CD14-positive monocyte (primary cell): ENCODE data around the gene PLPPR4. TPM values are rescaled to one million over a fixed set of nuclear protein-coding genes. Genes with fewer than 3 reads are reported as not detected.
A peak's percentile ranks its signal among the peaks of the same experiment; 100 is the strongest.

Experiments used
- DNase-seq, 3 donors: peaks; one replicate each; pipeline ENCODE4 v3.0.0-alpha.2; 2011 to 2022
- H2AFZ ChIP-seq: 2 replicates; pipeline ENCODE4 v1.6.0; 2012; ENCODE audit warnings: mild to moderate bottlenecking, low read depth, low read length, inconsistent platforms; ENCODE audit not compliant: insufficient read depth, poor library complexity, severe bottlenecking
- H3K27ac ChIP-seq, 2 donors: 1 replicate in 1 of 2; 2 replicates in 1 of 2; pipeline ENCODE4 v1.5.1; 2012 to 2013; ENCODE audit warnings: low read length in 2 of 2, control low read depth in 1 of 2, inconsistent platforms in 1 of 2, low read depth in 1 of 2, mild to moderate bottlenecking in 1 of 2
- H3K27me3 ChIP-seq, 2 donors: one replicate each; pipeline versions ENCODE4 v1.6.0 to v1.6.1; 2011 to 2013; ENCODE audit warnings: low read length in 2 of 2; ENCODE audit not compliant: control insufficient read depth in 2 of 2, insufficient read depth in 2 of 2
- H3K36me3 ChIP-seq, 2 donors: replicated peaks in 1 of 2; 1 replicate in 1 of 2; 2 replicates in 1 of 2; pipeline versions ENCODE4 v1.5.1 to v1.6.1; 2012 to 2013; ENCODE audit warnings: low read length in 2 of 2, control low read depth in 1 of 2, inconsistent platforms in 1 of 2, mild to moderate bottlenecking in 1 of 2; ENCODE audit not compliant: insufficient read depth in 2 of 2, control insufficient read depth in 1 of 2
- H3K4me1 ChIP-seq, 2 donors: 1 replicate in 1 of 2; 2 replicates in 1 of 2; pipeline versions ENCODE4 v1.5.1 to v1.6.1; 2012 to 2013; ENCODE audit warnings: low read length in 2 of 2, control low read depth in 1 of 2, inconsistent platforms in 1 of 2, mild to moderate bottlenecking in 1 of 2, moderate library complexity in 1 of 2; ENCODE audit not compliant: insufficient read depth in 2 of 2, control insufficient read depth in 1 of 2
- H3K4me2 ChIP-seq: replicated peaks from 2 replicates; pipeline ENCODE3; 2012; ENCODE audit warnings: low read length, moderate library complexity, mild to moderate bottlenecking; ENCODE audit not compliant: poor library complexity, severe bottlenecking; ENCODE audit errors: extremely low read depth
- H3K4me3 ChIP-seq, 3 experiments: fragments of 200-600 bp in 1 of 3; sonication (generic) in 1 of 3; replicated peaks in 1 of 3; 1 replicate in 2 of 3; 2 replicates in 1 of 3; pipeline ENCODE4 v1.5.1; 2011 to 2013; ENCODE audit warnings: low read length in 3 of 3, mild to moderate bottlenecking in 3 of 3, control low read depth in 2 of 3, low read depth in 2 of 3, inconsistent platforms in 1 of 3, moderate library complexity in 1 of 3
- H3K79me2 ChIP-seq: 2 replicates; pipeline ENCODE4 v1.6.0; 2012; ENCODE audit warnings: mild to moderate bottlenecking, control low read depth, inconsistent platforms, low read length, moderate library complexity; ENCODE audit not compliant: insufficient read depth
- H3K9ac ChIP-seq: 2 replicates; pipeline ENCODE4 v1.6.0; 2017; ENCODE audit warnings: low read length, mild to moderate bottlenecking; ENCODE audit not compliant: insufficient read depth, poor library complexity, severe bottlenecking
- H3K9me3 ChIP-seq, 2 donors: replicated peaks in 1 of 2; 1 replicate in 1 of 2; 2 replicates in 1 of 2; pipeline versions ENCODE4 v1.5.1 to v1.6.1; 2012 to 2013; ENCODE audit warnings: low read length in 2 of 2, control low read depth in 1 of 2; ENCODE audit not compliant: control insufficient read depth in 1 of 2, insufficient read depth in 1 of 2
- H4K20me1 ChIP-seq: 2 replicates; pipeline ENCODE4 v1.6.0; 2012; ENCODE audit warnings: mild to moderate bottlenecking, low read length, control low read depth, moderate library complexity; ENCODE audit not compliant: insufficient read depth
- H3K27ac Mint-ChIP-seq, 7 donors: one replicate each; pipeline ENCODE4 v1.8.0; 2020; ENCODE audit warnings: mild to moderate bottlenecking in 7 of 7, mixed read lengths in 7 of 7, moderate library complexity in 6 of 7, inconsistent platforms in 2 of 7
- H3K27me3 Mint-ChIP-seq, 3 donors: one replicate each; pipeline ENCODE4 v1.8.0; 2021 to 2022; ENCODE audit warnings: low read depth in 3 of 3, mild to moderate bottlenecking in 3 of 3, mixed read lengths in 3 of 3, moderate library complexity in 3 of 3, inconsistent platforms in 1 of 3
- H3K36me3 Mint-ChIP-seq, 2 donors: one replicate each; pipeline ENCODE4 v1.8.0; 2020; ENCODE audit warnings: mixed read lengths in 2 of 2, inconsistent platforms in 1 of 2, mild to moderate bottlenecking in 1 of 2
- H3K4me1 Mint-ChIP-seq: one replicate; pipeline ENCODE4 v1.8.0; 2020; ENCODE audit warnings: mild to moderate bottlenecking, mixed read lengths
- H3K4me3 Mint-ChIP-seq, 2 donors: one replicate each; pipeline ENCODE4 v1.8.0; 2020; ENCODE audit warnings: mild to moderate bottlenecking in 2 of 2, mixed read lengths in 2 of 2, moderate library complexity in 1 of 2
- H3K9me3 Mint-ChIP-seq, 7 donors: one replicate each; pipeline ENCODE4 v1.8.0; 2020 to 2022; ENCODE audit warnings: mixed read lengths in 7 of 7, mild to moderate bottlenecking in 6 of 7, moderate library complexity in 6 of 7, inconsistent platforms in 2 of 7
- WGBS: methylation state at CpG from one replicate; pipeline ENCODE4 v1.1.5; 2013; ENCODE audit warnings: missing lambda C conversion rate; ENCODE audit not compliant: insufficient coverage; 5-methylcytosine and 5-hydroxymethylcytosine counted together
- intact Hi-C, 2 donors: fragments of 100-400 bp; cut with micrococcal nuclease; formaldehyde crosslinking; loops; one replicate each; pipeline versions ENCODE4 v1.15.0 to v1.15.1; 2023
- polyA plus RNA-seq, 3 donors: library from polyadenylated mRNA; depleted of rRNA in 1 of 3; unstranded in 2 of 3; stranded (reverse) in 1 of 3; fragments of 300-500 nt in 2 of 3; fragments of >200 nt in 1 of 3; fragmentation: Illumina TruSeq in 2 of 3; gene quantifications; 1 replicate in 2 of 3; 2 replicates in 1 of 3; pipeline ENCODE4 v1.2.3, GENCODE V29; 2012 to 2021
- TF ChIP-seq, protein P1 (sequence below): fragments of 200-600 bp; IDR thresholded peaks from one replicate; pipeline ENCODE4 v1.8.0; 2022; ENCODE audit warnings: antibody characterized with exemption, mild to moderate bottlenecking

The PLPPR4 gene
- polyA plus RNA-seq, 3 donors, result not detected

- Histone ChIP-seq H2AFZ (no peak overlapping the region), H3K27ac (no peak overlapping the region), H3K4me1 (peaks cover 0 to 2% of the 10 kb centered on the region in 2 donors), H4K20me1 (no peaks in the 10 kb centered on the region), H3K4me2 (no peak overlapping the region), H3K27me3 (no peaks in the 10 kb centered on the region), H3K4me3 (no peak overlapping the region), H3K79me2 (no peaks in the 10 kb centered on the region), H3K9ac (no peak overlapping the region), H3K9me3 (peaks cover 9 to 11% of the 10 kb centered on the region in 2 donors), H3K36me3 (no peaks in the 10 kb centered on the region)
- intact Hi-C loops, result no loop called here
- WGBS, result no CpG with 5 or more reads among the region's 3 CpGs
- TF ChIP-seq, protein P1, sequence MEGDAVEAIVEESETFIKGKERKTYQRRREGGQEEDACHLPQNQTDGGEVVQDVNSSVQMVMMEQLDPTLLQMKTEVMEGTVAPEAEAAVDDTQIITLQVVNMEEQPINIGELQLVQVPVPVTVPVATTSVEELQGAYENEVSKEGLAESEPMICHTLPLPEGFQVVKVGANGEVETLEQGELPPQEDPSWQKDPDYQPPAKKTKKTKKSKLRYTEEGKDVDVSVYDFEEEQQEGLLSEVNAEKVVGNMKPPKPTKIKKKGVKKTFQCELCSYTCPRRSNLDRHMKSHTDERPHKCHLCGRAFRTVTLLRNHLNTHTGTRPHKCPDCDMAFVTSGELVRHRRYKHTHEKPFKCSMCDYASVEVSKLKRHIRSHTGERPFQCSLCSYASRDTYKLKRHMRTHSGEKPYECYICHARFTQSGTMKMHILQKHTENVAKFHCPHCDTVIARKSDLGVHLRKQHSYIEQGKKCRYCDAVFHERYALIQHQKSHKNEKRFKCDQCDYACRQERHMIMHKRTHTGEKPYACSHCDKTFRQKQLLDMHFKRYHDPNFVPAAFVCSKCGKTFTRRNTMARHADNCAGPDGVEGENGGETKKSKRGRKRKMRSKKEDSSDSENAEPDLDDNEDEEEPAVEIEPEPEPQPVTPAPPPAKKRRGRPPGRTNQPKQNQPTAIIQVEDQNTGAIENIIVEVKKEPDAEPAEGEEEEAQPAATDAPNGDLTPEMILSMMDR, result no peak
- DNase-seq, result no peak
- no peak overlapping the region for H3K4me3 Mint-ChIP-seq
- peaks cover 5 to 12% (median 11%) of the 10 kb centered on the region in 7 donors for H3K9me3 Mint-ChIP-seq
- peaks cover 0 to 1% (median 0%) of the 10 kb centered on the region in 3 donors for H3K27me3 Mint-ChIP-seq
- peaks cover 3% of the 10 kb centered on the region for H3K4me1 Mint-ChIP-seq
- peak overlapping the region in 1 of 7 donors; percentile 63 for H3K27ac Mint-ChIP-seq
- no peaks in the 10 kb centered on the region for H3K36me3 Mint-ChIP-seq
These were observed 18.1 kb upstream of the PLPPR4 start for GRCh38 chr1:99246152-99246551.

- H3K4me3 Mint-ChIP-seq, result no peak overlapping the region
- intact Hi-C loops, result no loop called here
- Histone ChIP-seq H3K4me3 (no peak overlapping the region), H3K79me2 (no peaks in the 10 kb centered on the region), H3K9ac (no peak overlapping the region), H3K36me3 (no peaks in the 10 kb centered on the region), H3K27me3 (no peaks in the 10 kb centered on the region), H3K9me3 (peaks cover 9 to 11% of the 10 kb centered on the region in 2 donors), H2AFZ (no peak overlapping the region), H3K27ac (no peak overlapping the region), H3K4me1 (peaks cover 0 to 2% of the 10 kb centered on the region in 2 donors), H4K20me1 (no peaks in the 10 kb centered on the region), H3K4me2 (no peak overlapping the region)
- H3K36me3 Mint-ChIP-seq, result no peaks in the 10 kb centered on the region
- TF ChIP-seq, protein P1, result no peak
- H3K27ac Mint-ChIP-seq, result no peak overlapping the region
- H3K9me3 Mint-ChIP-seq, result peaks cover 5 to 13% (median 11%) of the 10 kb centered on the region in 7 donors
- no CpG with 5 or more reads among the region's 2 CpGs for WGBS
- H3K4me1 Mint-ChIP-seq, result peaks cover 3% of the 10 kb centered on the region
- H3K27me3 Mint-ChIP-seq, result peaks cover 0 to 1% (median 0%) of the 10 kb centered on the region in 3 donors
- no peak for DNase-seq
These were observed 17.1 kb upstream of the PLPPR4 start for GRCh38 chr1:99247199-99247598.
